GM12891 (cell line): ENCODE measurements around the gene DPYSL3.

Source experiments
- POLR2A ChIP-seq: IDR thresholded peaks from 2 replicates; pipeline ENCODE4 v1.6.1; 2011; ENCODE audit warnings: low read depth, low read length, control low read depth
- POLR2AphosphoS5 ChIP-seq: IDR thresholded peaks from 2 replicates; pipeline ENCODE4 v1.6.1; 2011; ENCODE audit warnings: low read depth, low read length, control low read depth
- SPI1 ChIP-seq: IDR thresholded peaks from 2 replicates; pipeline ENCODE4 v1.6.1; 2011; ENCODE audit warnings: low read depth, low read length, control low read depth

DNA sequence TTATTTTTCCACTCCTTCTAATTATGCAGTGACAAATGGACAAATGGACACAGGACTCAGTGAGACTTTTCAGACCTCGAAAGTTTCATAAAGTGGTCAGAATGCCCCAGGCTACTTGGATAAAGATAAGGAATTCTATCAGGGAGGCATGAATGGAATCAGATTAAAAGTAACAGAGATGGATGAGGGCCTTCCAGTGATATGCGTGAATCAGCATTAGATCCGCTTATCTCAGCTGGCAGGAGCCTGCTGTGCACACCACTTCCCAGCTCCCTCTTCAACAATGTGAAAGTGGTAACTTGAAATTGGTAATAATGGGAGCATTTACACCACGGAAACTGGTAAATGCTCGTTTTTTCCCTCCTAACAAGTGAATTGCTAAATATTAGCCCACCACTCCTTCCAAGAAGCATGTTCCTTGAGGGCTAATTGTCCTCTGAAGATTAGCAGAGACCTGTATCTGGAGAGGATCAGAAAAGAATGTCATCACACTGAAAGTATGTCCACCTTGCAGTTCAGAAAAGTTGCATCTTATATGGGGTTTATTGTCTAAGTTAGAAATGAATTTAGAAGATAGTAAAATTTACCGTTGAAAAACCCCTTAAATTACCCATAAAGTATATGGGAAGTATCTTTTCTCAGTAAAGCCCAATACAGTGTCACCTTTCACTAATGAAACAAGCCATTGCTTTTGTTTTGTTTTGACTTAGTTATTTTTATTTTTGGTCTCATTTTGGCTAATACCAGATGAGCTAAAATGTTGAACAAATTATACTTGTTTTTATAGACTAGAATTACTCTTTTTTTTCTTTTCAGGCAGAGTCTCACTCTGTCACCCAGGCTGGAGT lies 125.3 kb downstream of the DPYSL3 start:
- TF ChIP-seq POLR2AphosphoS5 (no peak), POLR2A (no peak), SPI1 (no peak)
